Suprapubic skin (tissue), 4 donors: ENCODE measurements around the gene TMEM63B.
A peak's percentile ranks its signal among the peaks of the same experiment; 100 is the strongest.

Source experiments
- EP300 ChIP-seq: sonication (generic); formaldehyde crosslinking; IDR thresholded peaks from one replicate; pipeline ENCODE4 v1.6.1; 2017; ENCODE audit warnings: antibody characterized with exemption
- POLR2AphosphoS5 ChIP-seq, 3 donors: sonication (generic); formaldehyde crosslinking; IDR thresholded peaks; one replicate each; pipeline ENCODE4 v1.6.1; 2017; ENCODE audit warnings: antibody characterized with exemption in 3 of 3
- TF ChIP-seq, protein P1 (sequence below), 2 donors: fragments of 200-600 bp in 1 of 2; fragments of 450-650 bp in 1 of 2; sonication (generic) in 1 of 2; IDR thresholded peaks; one replicate each; pipeline ENCODE4 v1.5.1; 2016 to 2019; ENCODE audit warnings: antibody characterized with exemption in 2 of 2, mild to moderate bottlenecking in 1 of 2, moderate library complexity in 1 of 2

DNA sequence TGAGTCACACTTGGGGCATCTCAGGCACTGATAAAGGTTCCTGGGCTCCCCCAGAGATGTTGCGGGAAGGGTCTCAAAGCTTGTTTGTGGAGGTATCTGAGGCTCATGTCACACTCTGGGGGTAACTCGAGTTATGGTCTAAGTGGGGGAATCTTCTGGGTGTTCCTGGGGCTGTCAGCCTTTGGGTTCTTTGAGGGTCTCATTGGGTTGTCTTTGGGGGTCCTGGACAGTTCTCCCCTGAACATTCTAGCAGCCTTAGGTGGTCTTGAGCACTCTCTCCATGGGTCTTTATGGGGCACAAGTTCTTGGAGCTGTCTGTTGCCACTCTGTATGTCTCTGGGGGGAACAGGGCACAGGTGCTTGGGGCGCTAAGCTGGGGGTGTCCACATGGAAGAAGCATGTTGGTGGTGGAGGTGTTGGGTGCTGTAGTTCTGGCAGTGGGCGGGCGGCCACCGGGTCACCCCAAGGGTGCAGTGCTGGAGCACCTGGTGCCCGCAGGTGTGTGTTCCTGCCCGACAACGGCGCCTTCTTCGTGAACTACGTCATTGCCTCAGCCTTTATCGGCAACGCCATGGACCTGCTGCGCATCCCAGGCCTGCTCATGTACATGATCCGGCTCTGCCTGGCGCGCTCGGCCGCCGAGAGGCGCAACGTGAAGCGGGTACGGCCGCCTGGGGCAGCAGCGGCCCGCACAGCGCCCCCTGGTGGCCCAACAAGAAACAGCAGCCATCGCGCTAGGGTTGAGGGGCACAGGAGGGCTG lies 24.2 kb downstream of the TMEM63B start:
- TF ChIP-seq, protein P1, sequence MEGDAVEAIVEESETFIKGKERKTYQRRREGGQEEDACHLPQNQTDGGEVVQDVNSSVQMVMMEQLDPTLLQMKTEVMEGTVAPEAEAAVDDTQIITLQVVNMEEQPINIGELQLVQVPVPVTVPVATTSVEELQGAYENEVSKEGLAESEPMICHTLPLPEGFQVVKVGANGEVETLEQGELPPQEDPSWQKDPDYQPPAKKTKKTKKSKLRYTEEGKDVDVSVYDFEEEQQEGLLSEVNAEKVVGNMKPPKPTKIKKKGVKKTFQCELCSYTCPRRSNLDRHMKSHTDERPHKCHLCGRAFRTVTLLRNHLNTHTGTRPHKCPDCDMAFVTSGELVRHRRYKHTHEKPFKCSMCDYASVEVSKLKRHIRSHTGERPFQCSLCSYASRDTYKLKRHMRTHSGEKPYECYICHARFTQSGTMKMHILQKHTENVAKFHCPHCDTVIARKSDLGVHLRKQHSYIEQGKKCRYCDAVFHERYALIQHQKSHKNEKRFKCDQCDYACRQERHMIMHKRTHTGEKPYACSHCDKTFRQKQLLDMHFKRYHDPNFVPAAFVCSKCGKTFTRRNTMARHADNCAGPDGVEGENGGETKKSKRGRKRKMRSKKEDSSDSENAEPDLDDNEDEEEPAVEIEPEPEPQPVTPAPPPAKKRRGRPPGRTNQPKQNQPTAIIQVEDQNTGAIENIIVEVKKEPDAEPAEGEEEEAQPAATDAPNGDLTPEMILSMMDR (IDR thresholded peaks at IDR 0.05), result peak; percentile 98
- TF ChIP-seq POLR2AphosphoS5 (IDR thresholded peaks at IDR 0.05), result no peak
- TF ChIP-seq EP300, result no peak
